Tibial artery (tissue), 4 donors: Measurements from ENCODE around the gene APEX2.

Experiments
- DNase-seq, 2 donors: peaks; one replicate each; pipeline ENCODE4 v3.0.0-alpha.2; 2019
- H3K27ac ChIP-seq, 2 donors: fragments of 200-600 bp; sonication (generic) in 1 of 2; 1 replicate in 1 of 2; 2 replicates in 1 of 2; pipeline ENCODE4 v1.5.1; 2018 to 2019; ENCODE audit warnings: mild to moderate bottlenecking in 1 of 2
- H3K27me3 ChIP-seq, 2 donors: fragments of 200-600 bp; sonication (generic) in 1 of 2; one replicate each; pipeline versions ENCODE4 v1.5.1 to v1.6.0; 2016 to 2019
- H3K36me3 ChIP-seq, 3 donors: fragments of 200-600 bp; sonication (generic) in 2 of 3; one replicate each; pipeline ENCODE4 v1.5.1; 2016 to 2019; ENCODE audit warnings: mild to moderate bottlenecking in 2 of 3
- H3K4me1 ChIP-seq, 4 donors: fragments of 200-600 bp; sonication (generic) in 2 of 4; 1 replicate in 3 of 4; 2 replicates in 1 of 4; pipeline ENCODE4 v1.5.1; 2016 to 2019
- H3K4me3 ChIP-seq, 2 donors: fragments of 200-600 bp; sonication (generic) in 1 of 2; 1 replicate in 1 of 2; 2 replicates in 1 of 2; pipeline ENCODE4 v1.5.1; 2018 to 2019; ENCODE audit warnings: mild to moderate bottlenecking in 2 of 2
- H3K9me3 ChIP-seq, 3 donors: fragments of 200-600 bp; sonication (generic) in 1 of 3; one replicate each; pipeline ENCODE4 v1.5.1; 2016 to 2019
- intact Hi-C: fragments of 100-400 bp; cut with DNase I; formaldehyde crosslinking; loops from one replicate; pipeline ENCODE4 v1.15.0; 2023; ENCODE audit warnings: low total_unique reads
- TF ChIP-seq, protein P1 (sequence below), 2 experiments: fragments of 200-600 bp in 1 of 2; fragments of 450-650 bp in 1 of 2; IDR thresholded peaks; one replicate each; pipeline ENCODE4 v1.5.1; 2017 to 2019; ENCODE audit warnings: antibody characterized with exemption in 2 of 2, mild to moderate bottlenecking in 1 of 2, moderate library complexity in 1 of 2

APEX2 gene

DNA sequence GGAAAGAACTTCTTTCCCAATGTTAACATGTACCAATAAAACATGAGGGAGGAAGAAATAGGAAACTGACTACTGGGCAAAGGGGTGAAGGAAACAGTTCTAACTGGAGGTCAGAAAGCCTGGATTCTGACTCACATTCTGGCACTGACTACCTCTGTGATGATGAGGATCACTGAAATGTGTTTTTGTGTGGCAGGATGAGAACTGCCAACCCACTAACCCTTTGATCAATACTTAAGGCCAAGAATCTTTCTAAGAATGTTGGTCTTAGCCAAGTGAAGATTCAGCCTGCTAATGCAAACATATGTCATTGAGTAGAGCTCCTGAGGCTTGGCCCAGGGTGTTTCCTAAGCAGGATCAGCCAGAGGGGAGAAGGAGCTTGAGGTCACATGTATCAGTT lies 26.0 kb downstream of the APEX2 start:
- TF ChIP-seq, protein P1, sequence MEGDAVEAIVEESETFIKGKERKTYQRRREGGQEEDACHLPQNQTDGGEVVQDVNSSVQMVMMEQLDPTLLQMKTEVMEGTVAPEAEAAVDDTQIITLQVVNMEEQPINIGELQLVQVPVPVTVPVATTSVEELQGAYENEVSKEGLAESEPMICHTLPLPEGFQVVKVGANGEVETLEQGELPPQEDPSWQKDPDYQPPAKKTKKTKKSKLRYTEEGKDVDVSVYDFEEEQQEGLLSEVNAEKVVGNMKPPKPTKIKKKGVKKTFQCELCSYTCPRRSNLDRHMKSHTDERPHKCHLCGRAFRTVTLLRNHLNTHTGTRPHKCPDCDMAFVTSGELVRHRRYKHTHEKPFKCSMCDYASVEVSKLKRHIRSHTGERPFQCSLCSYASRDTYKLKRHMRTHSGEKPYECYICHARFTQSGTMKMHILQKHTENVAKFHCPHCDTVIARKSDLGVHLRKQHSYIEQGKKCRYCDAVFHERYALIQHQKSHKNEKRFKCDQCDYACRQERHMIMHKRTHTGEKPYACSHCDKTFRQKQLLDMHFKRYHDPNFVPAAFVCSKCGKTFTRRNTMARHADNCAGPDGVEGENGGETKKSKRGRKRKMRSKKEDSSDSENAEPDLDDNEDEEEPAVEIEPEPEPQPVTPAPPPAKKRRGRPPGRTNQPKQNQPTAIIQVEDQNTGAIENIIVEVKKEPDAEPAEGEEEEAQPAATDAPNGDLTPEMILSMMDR (IDR thresholded peaks at IDR 0.05), result no peak
- Histone ChIP-seq H3K4me3 (no peak overlapping the region), H3K9me3 (no peaks in the 10 kb centered on the region), H3K27me3 (no peaks in the 10 kb centered on the region), H3K4me1 (no peaks in the 10 kb centered on the region), H3K27ac (no peak overlapping the region), H3K36me3 (no peaks in the 10 kb centered on the region)
- intact Hi-C loops, result no loop called here
- DNase-seq, result no peak

DNA sequence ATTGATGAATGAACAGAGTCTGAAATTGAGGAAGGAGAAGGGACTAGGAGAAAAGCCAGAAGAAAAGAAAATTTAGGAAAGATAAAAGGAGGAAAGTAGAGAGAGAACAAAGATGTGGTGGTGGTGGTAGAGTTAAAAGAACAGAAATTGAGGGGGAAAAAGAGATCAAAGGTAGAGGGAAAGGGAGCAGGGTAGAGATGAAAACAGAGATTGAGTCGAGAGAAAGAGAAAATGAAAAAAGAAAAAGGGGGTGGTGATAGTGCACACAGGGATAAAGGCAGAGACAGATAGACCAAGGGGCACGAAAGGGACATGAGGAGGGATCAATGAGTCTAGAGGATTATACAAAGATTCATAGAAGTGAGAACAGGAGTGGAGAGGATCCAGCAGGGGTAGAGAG lies 26.7 kb downstream of the APEX2 start:
- Histone ChIP-seq H3K36me3 (no peaks in the 10 kb centered on the region), H3K4me1 (no peaks in the 10 kb centered on the region), H3K27ac (no peak overlapping the region), H3K27me3 (no peaks in the 10 kb centered on the region), H3K4me3 (no peak overlapping the region), H3K9me3 (no peaks in the 10 kb centered on the region)
- intact Hi-C loops, result no loop called here
- DNase-seq, result no peak
- TF ChIP-seq, protein P1 (IDR thresholded peaks at IDR 0.05), result no peak

DNA sequence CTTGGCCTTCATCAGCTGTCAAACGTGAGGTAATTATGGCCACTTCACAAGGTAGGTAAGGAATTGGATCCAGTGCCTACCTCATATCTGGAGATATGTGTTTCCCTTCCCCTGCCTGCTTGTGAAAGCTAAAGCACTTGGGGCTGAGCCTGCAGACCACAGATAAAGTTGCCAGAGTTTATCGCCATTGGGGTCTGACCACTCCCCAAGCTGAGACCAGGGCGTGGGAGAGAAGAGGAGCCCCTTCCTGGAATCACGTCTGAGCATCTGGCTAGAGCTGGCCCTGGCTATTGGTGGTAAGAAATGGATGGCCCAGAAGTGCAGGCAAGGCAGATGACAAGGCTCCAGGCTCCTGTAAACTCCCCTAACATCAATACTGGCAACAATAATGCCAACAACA lies 27.9 kb downstream of the APEX2 start:
- Histone ChIP-seq H3K9me3 (no peaks in the 10 kb centered on the region), H3K4me3 (no peak overlapping the region), H3K4me1 (no peaks in the 10 kb centered on the region), H3K27ac (no peak overlapping the region), H3K36me3 (no peaks in the 10 kb centered on the region), H3K27me3 (no peaks in the 10 kb centered on the region)
- intact Hi-C loops, result no loop called here
- TF ChIP-seq, protein P1 (IDR thresholded peaks at IDR 0.05), result no peak
- DNase-seq, result no peak

DNA sequence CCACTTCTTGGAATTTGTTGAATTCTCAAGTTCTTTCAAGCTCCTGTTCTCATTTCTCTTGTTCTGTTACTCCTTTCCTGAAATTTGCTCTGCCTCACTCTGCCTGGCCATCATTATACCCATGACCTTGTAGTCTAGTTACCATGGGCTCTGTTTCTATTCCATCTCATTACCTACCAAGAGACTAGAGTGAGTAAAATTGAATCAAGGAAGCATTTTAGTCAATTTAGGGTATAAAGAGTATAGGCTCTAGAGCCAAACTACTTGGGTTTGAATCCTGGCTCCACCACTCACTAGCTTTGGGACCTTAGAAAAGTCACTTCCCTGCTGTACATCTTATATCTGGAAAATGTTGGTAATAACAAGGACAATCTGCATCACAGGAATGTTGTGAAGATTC lies 28.4 kb downstream of the APEX2 start:
- H3K4me3 ChIP-seq, result no peak overlapping the region
- TF ChIP-seq, protein P1 (IDR thresholded peaks at IDR 0.05), result no peak
- no peaks in the 10 kb centered on the region for H3K36me3 ChIP-seq
- no peaks in the 10 kb centered on the region for H3K27me3 ChIP-seq
- intact Hi-C loops, result no loop called here
- no peaks in the 10 kb centered on the region for H3K4me1 ChIP-seq
- H3K9me3 ChIP-seq, result no peaks in the 10 kb centered on the region
- H3K27ac ChIP-seq, result no peak overlapping the region
- DNase-seq, result no peak

DNA sequence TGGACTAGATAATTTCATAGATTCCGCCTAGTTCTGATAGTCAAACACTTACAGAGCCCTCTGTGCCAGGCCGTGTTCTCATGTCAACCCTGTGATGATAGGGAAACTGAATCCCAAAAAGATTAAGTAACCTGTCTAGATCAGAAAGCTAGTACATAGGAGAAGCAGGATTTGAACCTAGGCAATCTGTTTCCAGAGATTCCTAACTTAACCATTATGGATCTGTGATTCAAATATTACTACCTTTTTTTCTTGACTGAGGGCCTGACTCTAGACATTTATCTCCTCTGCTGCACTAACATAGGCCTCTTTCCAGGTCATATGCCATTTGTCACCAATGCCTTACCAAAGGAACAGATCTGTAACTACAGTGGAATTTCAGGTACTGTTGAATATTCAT lies 29.1 kb downstream of the APEX2 start:
- DNase-seq, result no peak
- H3K27ac ChIP-seq, result no peak overlapping the region
- H3K4me3 ChIP-seq, result no peak overlapping the region
- no peaks in the 10 kb centered on the region for H3K4me1 ChIP-seq
- H3K36me3 ChIP-seq, result no peaks in the 10 kb centered on the region
- H3K27me3 ChIP-seq, result no peaks in the 10 kb centered on the region
- TF ChIP-seq, protein P1 (IDR thresholded peaks at IDR 0.05), result no peak
- H3K9me3 ChIP-seq, result no peaks in the 10 kb centered on the region
- intact Hi-C loops, result no loop called here
